Skeletal muscle satellite cell (primary cell): Measurements from ENCODE around the gene TBC1D10A.

Source experiments
- H3K27me3 ChIP-seq: 2 replicates; pipeline ENCODE4 v1.7.0; 2013; ENCODE audit warnings: low read length; ENCODE audit not compliant: control insufficient read depth, insufficient read depth
- H3K36me3 ChIP-seq: 2 replicates; pipeline ENCODE4 v1.7.0; 2013; ENCODE audit warnings: mild to moderate bottlenecking, control low read depth, low read length; ENCODE audit not compliant: insufficient read depth
- H3K4me1 ChIP-seq: 2 replicates; pipeline ENCODE4 v1.7.0; 2013; ENCODE audit warnings: low read length; ENCODE audit not compliant: control insufficient read depth, insufficient read depth
- H3K4me2 ChIP-seq: 2 replicates; pipeline ENCODE4 v1.7.0; 2013; ENCODE audit warnings: mild to moderate bottlenecking, low read length
- H3K4me3 ChIP-seq: 2 replicates; pipeline ENCODE4 v1.7.0; 2013; ENCODE audit warnings: low read length
- H3K9ac ChIP-seq: 2 replicates; pipeline ENCODE4 v1.7.0; 2013; ENCODE audit warnings: mild to moderate bottlenecking, low read depth, low read length, moderate library complexity
- H3K9me3 ChIP-seq: replicated peaks from 2 replicates; pipeline ENCODE4 v1.7.0; 2013; ENCODE audit warnings: mild to moderate bottlenecking, control low read depth, low read length

TBC1D10A gene

DNA sequence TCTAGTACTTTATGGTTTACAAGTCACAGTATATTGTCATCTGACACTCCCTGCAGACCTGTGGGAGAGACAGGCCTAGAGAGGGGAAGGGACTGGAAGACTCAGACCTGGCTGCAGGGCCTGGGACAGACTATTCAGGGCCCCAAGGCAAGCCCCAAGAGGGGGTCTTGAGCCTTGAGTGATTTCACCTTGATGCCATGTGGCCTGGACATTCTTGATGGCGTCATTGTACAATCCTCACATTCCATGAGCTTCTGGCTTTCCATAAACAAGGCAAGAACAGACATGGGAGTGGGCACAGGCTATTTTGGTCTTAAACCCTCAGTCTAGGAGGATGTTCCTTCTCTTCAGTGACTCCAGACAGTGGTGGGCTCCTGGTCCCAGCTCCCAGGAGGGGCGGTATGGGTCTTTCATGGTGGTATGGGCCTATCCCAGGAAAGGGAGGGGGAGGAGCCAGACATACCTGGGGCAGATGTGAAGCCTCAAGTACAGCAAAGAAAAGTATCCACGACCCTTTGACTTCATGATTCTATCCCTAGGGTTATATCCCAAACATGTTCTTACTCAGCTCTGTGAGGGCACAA is 1.8 kb upstream of the TBC1D10A start:
- peaks cover 22% of the 10 kb centered on the region for H3K36me3 ChIP-seq
- H3K9ac ChIP-seq, result no peak overlapping the region
- H3K27me3 ChIP-seq, result no peaks in the 10 kb centered on the region
- H3K4me2 ChIP-seq, result no peak overlapping the region
- H3K4me3 ChIP-seq, result no peak overlapping the region
- peaks cover 25% of the 10 kb centered on the region for H3K4me1 ChIP-seq
- no peaks in the 10 kb centered on the region for H3K9me3 ChIP-seq

DNA sequence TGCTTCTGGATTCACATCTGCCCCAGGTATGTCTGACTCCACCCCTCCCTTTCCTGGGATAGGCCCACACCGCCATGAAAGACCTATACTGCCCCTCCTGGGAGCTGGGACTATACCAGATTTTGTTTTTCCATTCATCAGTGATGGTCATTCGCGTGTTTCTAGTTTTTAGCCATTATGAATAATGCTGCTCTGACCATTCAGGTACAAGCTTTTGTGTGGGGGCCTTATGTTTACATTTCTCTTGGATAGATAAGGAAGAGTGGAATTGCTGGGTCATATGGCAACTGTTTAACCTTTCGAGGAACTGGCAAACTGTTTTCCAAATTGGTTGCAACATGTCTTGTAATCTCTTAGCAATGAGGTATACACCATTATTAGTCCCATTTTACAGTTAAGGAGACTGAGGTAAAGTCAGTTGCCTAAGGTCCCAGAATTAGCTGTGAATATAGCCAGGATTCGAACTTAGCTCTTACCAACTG is 1.2 kb upstream of the TBC1D10A start:
- H3K4me3 ChIP-seq, result no peak overlapping the region
- H3K36me3 ChIP-seq, result peaks cover 15% of the 10 kb centered on the region
- peaks cover 25% of the 10 kb centered on the region for H3K4me1 ChIP-seq
- H3K4me2 ChIP-seq, result no peak overlapping the region
- no peak overlapping the region for H3K9ac ChIP-seq
- no peaks in the 10 kb centered on the region for H3K9me3 ChIP-seq
- no peaks in the 10 kb centered on the region for H3K27me3 ChIP-seq

- peaks cover 25% of the 10 kb centered on the region for H3K4me1 ChIP-seq
- H3K36me3 ChIP-seq, result peaks cover 6% of the 10 kb centered on the region
- peak overlapping the region; percentile 95 for H3K4me3 ChIP-seq
- peak overlapping the region; percentile 92 for H3K9ac ChIP-seq
- peak overlapping the region; percentile 81 for H3K4me2 ChIP-seq
- no peaks in the 10 kb centered on the region for H3K9me3 ChIP-seq
- H3K27me3 ChIP-seq, result no peaks in the 10 kb centered on the region
Observed at GRCh38 chr22:30326255-30326705, 461 bp downstream of the TBC1D10A start.

DNA sequence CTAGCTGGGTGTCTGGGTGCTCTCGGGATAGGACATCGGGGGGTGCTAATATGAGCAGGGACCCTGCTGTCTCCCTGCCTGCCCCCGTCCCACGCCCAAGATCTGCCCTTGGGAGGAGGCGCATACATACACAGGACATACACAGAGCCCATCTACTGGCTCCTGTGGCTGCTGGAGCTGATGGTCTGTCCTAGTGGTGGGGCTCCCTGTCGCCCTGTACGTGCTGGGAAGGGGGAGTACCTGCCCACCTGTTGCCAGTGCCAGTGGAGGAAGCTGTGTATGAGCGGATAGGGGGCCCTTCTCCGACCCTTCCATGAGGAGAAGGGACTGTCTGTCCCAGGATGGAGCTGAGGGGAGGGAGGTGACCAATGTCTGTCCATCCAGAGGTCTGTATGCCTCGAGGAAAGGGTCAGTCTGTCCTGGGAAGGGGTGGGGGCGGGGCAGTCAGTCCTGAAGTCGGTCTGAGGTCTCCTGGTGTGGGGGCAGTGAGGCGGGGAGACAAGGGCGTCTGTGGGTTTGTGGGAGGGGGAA is 952 bp downstream of the TBC1D10A start:
- Histone ChIP-seq H3K9me3 (no peaks in the 10 kb centered on the region), H3K9ac (peak overlapping the region; percentile 92), H3K27me3 (no peaks in the 10 kb centered on the region), H3K4me2 (peak overlapping the region; percentile 81), H3K4me3 (peak overlapping the region; percentile 95), H3K4me1 (peaks cover 25% of the 10 kb centered on the region), H3K36me3 (peaks cover 7% of the 10 kb centered on the region)

GRCh38 chr22:30325065-30325720 is 1.5 kb downstream of the TBC1D10A start:
- no peaks in the 10 kb centered on the region for H3K9me3 ChIP-seq
- H3K36me3 ChIP-seq, result peaks cover 9% of the 10 kb centered on the region
- peak overlapping the region; percentile 92 for H3K9ac ChIP-seq
- no peaks in the 10 kb centered on the region for H3K27me3 ChIP-seq
- H3K4me3 ChIP-seq, result peak overlapping the region; percentile 95
- H3K4me1 ChIP-seq, result peaks cover 25% of the 10 kb centered on the region
- H3K4me2 ChIP-seq, result peak overlapping the region; percentile 81

DNA sequence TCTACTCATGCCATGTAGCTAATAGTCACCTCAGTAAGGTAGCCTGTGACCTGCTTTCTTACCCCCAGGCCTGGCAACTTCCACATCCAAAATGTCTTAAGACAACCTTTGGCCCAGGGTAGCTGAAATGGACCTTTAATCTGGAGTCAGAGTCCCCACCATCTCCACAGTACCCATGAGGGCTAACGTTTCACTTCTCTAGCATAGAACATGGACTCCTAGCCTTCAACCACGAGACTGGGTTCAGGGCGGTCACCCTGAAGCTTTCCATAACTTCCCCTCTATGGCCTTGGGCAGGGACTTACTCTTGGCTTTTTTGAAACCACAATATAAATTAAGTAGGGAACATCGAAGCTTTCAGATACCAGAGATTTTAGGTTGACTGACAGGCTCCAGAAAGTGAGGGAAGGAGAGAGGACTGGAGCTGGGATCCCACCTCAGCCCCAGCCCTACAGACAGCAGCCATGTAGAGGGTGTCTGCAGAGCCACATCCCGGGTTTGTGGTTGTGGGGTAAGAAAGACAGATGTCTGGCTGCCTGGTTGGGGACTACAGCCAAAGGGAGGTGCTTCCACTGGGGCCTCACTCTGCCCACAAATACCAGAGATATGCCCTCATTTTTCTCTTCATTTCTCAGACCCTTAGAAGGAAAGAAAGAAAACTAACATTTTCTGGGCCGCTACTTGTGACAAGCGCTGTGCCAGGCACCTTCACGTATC is 2.6 kb downstream of the TBC1D10A start:
- Histone ChIP-seq H3K4me3 (peak overlapping the region; percentile 95), H3K9ac (peak overlapping the region; percentile 92), H3K36me3 (peaks cover 16% of the 10 kb centered on the region)

DNA sequence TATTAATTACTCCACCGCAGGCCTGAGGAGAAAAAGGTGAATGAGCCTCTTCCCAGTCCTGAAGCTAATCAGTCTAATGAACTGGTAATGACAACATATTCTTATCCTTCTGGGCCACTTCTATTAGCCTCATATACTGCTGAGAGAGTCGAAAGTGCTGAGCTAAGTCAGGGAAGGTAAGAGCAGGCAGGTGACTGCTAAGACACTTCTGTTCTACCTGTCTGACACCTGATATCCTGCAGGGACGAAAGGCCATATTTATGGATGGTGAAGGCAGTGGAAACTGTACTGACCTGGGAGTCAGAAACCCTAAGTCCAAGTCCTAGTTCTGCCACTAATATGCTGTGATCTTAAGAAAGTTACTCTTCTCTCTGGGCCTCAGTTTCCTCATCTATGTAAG is 3.5 kb downstream of the TBC1D10A start:
- no peaks in the 10 kb centered on the region for H3K27me3 ChIP-seq
- H3K4me1 ChIP-seq, result peaks cover 25% of the 10 kb centered on the region
- no peaks in the 10 kb centered on the region for H3K9me3 ChIP-seq
- H3K9ac ChIP-seq, result no peak overlapping the region
- H3K4me3 ChIP-seq, result no peak overlapping the region
- H3K36me3 ChIP-seq, result peaks cover 18% of the 10 kb centered on the region
- H3K4me2 ChIP-seq, result no peak overlapping the region

More for the DNA sequence above, 2.6 kb downstream of the TBC1D10A start:
- Histone ChIP-seq H3K4me1 (peaks cover 25% of the 10 kb centered on the region), H3K27me3 (no peaks in the 10 kb centered on the region), H3K9me3 (no peaks in the 10 kb centered on the region), H3K4me2 (peak overlapping the region; percentile 81)

GRCh38 chr22:30321461-30321860 is 5.3 kb downstream of the TBC1D10A start:
- Histone ChIP-seq H3K4me1 (peaks cover 21% of the 10 kb centered on the region), H3K9ac (no peak overlapping the region), H3K27me3 (no peaks in the 10 kb centered on the region), H3K4me3 (no peak overlapping the region), H3K9me3 (no peaks in the 10 kb centered on the region), H3K4me2 (no peak overlapping the region), H3K36me3 (peaks cover 18% of the 10 kb centered on the region)

GRCh38 chr22:30320021-30320556 is 6.7 kb downstream of the TBC1D10A start:
- H3K4me3 ChIP-seq, result no peak overlapping the region
- no peak overlapping the region for H3K4me2 ChIP-seq
- no peaks in the 10 kb centered on the region for H3K27me3 ChIP-seq
- no peak overlapping the region for H3K9ac ChIP-seq
- peaks cover 18% of the 10 kb centered on the region for H3K36me3 ChIP-seq
- H3K9me3 ChIP-seq, result no peaks in the 10 kb centered on the region
- H3K4me1 ChIP-seq, result peaks cover 12% of the 10 kb centered on the region

GRCh38 chr22:30318799-30319419 is 7.8 kb downstream of the TBC1D10A start:
- no peak overlapping the region for H3K9ac ChIP-seq
- H3K4me1 ChIP-seq, result peaks cover under 1% of the 10 kb centered on the region

DNA sequence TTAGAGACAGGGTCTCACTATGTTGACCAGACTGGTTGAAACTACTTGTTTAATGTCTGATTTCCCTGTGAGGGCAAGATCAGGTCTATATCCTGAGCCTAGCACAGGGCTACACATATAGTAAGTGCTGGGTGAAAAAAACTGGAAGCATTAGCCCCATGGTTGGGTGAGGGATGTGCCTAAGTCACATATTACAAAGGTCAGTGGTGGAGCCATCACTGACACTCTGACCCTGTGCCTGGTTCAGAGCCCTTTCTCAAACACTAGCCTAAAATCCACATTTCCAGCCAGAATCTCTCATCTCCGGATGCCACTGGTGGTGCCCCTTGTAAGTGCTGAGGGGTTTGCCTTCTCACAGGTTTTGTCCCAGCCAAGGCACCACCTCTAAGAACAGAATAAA is 9.0 kb downstream of the TBC1D10A start:
- Histone ChIP-seq H3K27me3 (no peaks in the 10 kb centered on the region), H3K9ac (no peak overlapping the region), H3K4me3 (no peak overlapping the region), H3K4me2 (no peak overlapping the region), H3K9me3 (no peaks in the 10 kb centered on the region), H3K4me1 (peaks cover under 1% of the 10 kb centered on the region), H3K36me3 (peaks cover 18% of the 10 kb centered on the region)

More at GRCh38 chr22:30318799-30319419, 7.8 kb downstream of the TBC1D10A start:
- Histone ChIP-seq H3K4me2 (no peak overlapping the region), H3K36me3 (peaks cover 18% of the 10 kb centered on the region), H3K27me3 (no peaks in the 10 kb centered on the region), H3K4me3 (no peak overlapping the region), H3K9me3 (no peaks in the 10 kb centered on the region)
